Measurements from ENCODE around the gene EPN2. TPM values are rescaled to one million over a fixed set of nuclear protein-coding genes. Genes with fewer than 3 reads are reported as not detected.

EPN2 gene
- total RNA-seq, 2 experiments from 2014 or later = 11.9 to 12.3 TPM

- no peaks in the 10 kb centered on the region for H3K27me3 ChIP-seq (ENCODE audit: control insufficient read depth in 1 of 2, insufficient read depth in 2 of 2, low read length in 2 of 2)
- POLR2A ChIA-PET = no interaction called here
- Mint-ChIP-seq H3K27me3 (peaks cover 2% of the 10 kb centered on the region), H3K4me3 (no peak overlapping the region), H3K9me3 (no peaks in the 10 kb centered on the region), H3K4me1 (ENCODE audit: low read depth) (no peaks in the 10 kb centered on the region), H3K27ac (no peak overlapping the region), H3K36me3 (ENCODE audit: low read depth) (no peaks in the 10 kb centered on the region)
- CTCF ChIA-PET = no interaction called here
- no peak for DNase-seq
- H3K9me3 ChIP-seq (ENCODE audit: control insufficient read depth in 1 of 2, insufficient read depth in 1 of 2, low read length in 2 of 2) = no peaks in the 10 kb centered on the region
- H3K27ac ChIP-seq (ENCODE audit: low read depth in 1 of 2, low read length in 2 of 2) = no peak overlapping the region
- H3K36me3 ChIP-seq (ENCODE audit: insufficient read depth, low read length) = no peaks in the 10 kb centered on the region
- no peak for ATAC-seq (ENCODE audit: poor library complexity)
- intact Hi-C loops (cut with DNase I, micrococcal nuclease) = no loop called here
- no peaks in the 10 kb centered on the region for H3K4me1 ChIP-seq (ENCODE audit: insufficient read depth, low read length)
- TF ChIP-seq CTCF (IDR thresholded peaks at IDR 0.05) = no peak
- H3K4me3 ChIP-seq (ENCODE audit: low read length) = no peak overlapping the region
Observed at GRCh38 chr17:19270704-19271611, 33.8 kb downstream of the EPN2 start.

- no peaks in the 10 kb centered on the region for H3K27me3 Mint-ChIP-seq
- ChIA-PET CTCF (no interaction called here), POLR2A (no interaction called here)
- ATAC-seq (ENCODE audit: poor library complexity) (no peak), DNase-seq (no peak)
- H3K36me3 Mint-ChIP-seq (ENCODE audit: low read depth) = no peaks in the 10 kb centered on the region
- Histone ChIP-seq H3K4me1 (ENCODE audit: insufficient read depth, low read length) (no peaks in the 10 kb centered on the region), H3K36me3 (ENCODE audit: insufficient read depth, low read length) (no peaks in the 10 kb centered on the region), H3K27me3 (ENCODE audit: control insufficient read depth in 1 of 2, insufficient read depth in 2 of 2, low read length in 2 of 2) (no peaks in the 10 kb centered on the region), H3K9me3 (ENCODE audit: control insufficient read depth in 1 of 2, insufficient read depth in 1 of 2, low read length in 2 of 2) (no peaks in the 10 kb centered on the region), H3K4me3 (ENCODE audit: low read length) (no peak overlapping the region), H3K27ac (ENCODE audit: low read depth in 1 of 2, low read length in 2 of 2) (no peak overlapping the region)
- no peaks in the 10 kb centered on the region for H3K9me3 Mint-ChIP-seq
- TF ChIP-seq CTCF (IDR thresholded peaks at IDR 0.05) = no peak
- H3K4me3 Mint-ChIP-seq = no peak overlapping the region
- no peaks in the 10 kb centered on the region for H3K4me1 Mint-ChIP-seq (ENCODE audit: low read depth)
- no peak overlapping the region for H3K27ac Mint-ChIP-seq
- intact Hi-C loops (cut with DNase I, micrococcal nuclease) = no loop called here
Observed at GRCh38 chr17:19271780-19272357, 34.7 kb downstream of the EPN2 start.

- ChIA-PET CTCF (no interaction called here), POLR2A (no interaction called here)
- H3K4me1 ChIP-seq (ENCODE audit: insufficient read depth, low read length) = no peaks in the 10 kb centered on the region
- no peak for TF ChIP-seq CTCF (IDR thresholded peaks at IDR 0.05)
- no peaks in the 10 kb centered on the region for H3K27me3 Mint-ChIP-seq
- H3K9me3 ChIP-seq (ENCODE audit: control insufficient read depth in 1 of 2, insufficient read depth in 1 of 2, low read length in 2 of 2) = no peaks in the 10 kb centered on the region
- H3K27me3 ChIP-seq (ENCODE audit: control insufficient read depth in 1 of 2, insufficient read depth in 2 of 2, low read length in 2 of 2) = no peaks in the 10 kb centered on the region
- H3K27ac Mint-ChIP-seq = no peak overlapping the region
- no peaks in the 10 kb centered on the region for H3K36me3 Mint-ChIP-seq (ENCODE audit: low read depth)
- intact Hi-C loops (cut with DNase I, micrococcal nuclease) = no loop called here
- H3K36me3 ChIP-seq (ENCODE audit: insufficient read depth, low read length) = no peaks in the 10 kb centered on the region
- DNase-seq (no peak), ATAC-seq (ENCODE audit: poor library complexity) (no peak)
- no peak overlapping the region for H3K27ac ChIP-seq (ENCODE audit: low read depth in 1 of 2, low read length in 2 of 2)
- H3K4me1 Mint-ChIP-seq (ENCODE audit: low read depth) = no peaks in the 10 kb centered on the region
- H3K9me3 Mint-ChIP-seq = no peaks in the 10 kb centered on the region
- no peak overlapping the region for H3K4me3 ChIP-seq (ENCODE audit: low read length)
- H3K4me3 Mint-ChIP-seq = no peak overlapping the region
Observed at GRCh38 chr17:19273731-19274130, 36.6 kb downstream of the EPN2 start.
